H1 (cell line): ENCODE data around the gene NFASC. TPM values are rescaled to one million over a fixed set of nuclear protein-coding genes. Genes with fewer than 3 reads are reported as not detected.

Experiments
- CTCF ChIA-PET: fragments of 300-600 bp; sonication (Branson Sonifier 250); formaldehyde crosslinking; loops from one replicate; lab custom pipeline; 2021; ENCODE audit not compliant: partially characterized antibody; lab: Charles Lee
- POLR2A ChIA-PET: fragments of 300-600 bp; sonication (Branson Sonifier 250); formaldehyde crosslinking; loops from one replicate; lab custom pipeline; 2021; ENCODE audit warnings: inconsistent platforms; ENCODE audit not compliant: partially characterized antibody; lab: Charles Lee
- DNase-seq, 2 experiments: peaks; one replicate each; pipeline versions ENCODE4 v3.0.0 to v3.0.0-alpha.2; 2010 to 2022; ENCODE audit warnings: low spot score in 2 of 2, low read depth in 1 of 2, mixed read lengths in 1 of 2
- FAIRE-seq: peaks from 2 replicates; lab custom pipeline; 2011; peaks lifted over from hg19 to GRCh38; lab: Jason Lieb, UNC
- H2AFZ ChIP-seq: 2 replicates; pipeline ENCODE4 v1.8.1; 2012; ENCODE audit warnings: low read length, inconsistent platforms
- H2AK5ac ChIP-seq: 2 replicates; pipeline ENCODE4 v1.6.1; 2013; ENCODE audit warnings: low read depth, low read length
- H2BK120ac ChIP-seq: replicated peaks from 2 replicates; pipeline ENCODE3; 2013; ENCODE audit warnings: low read depth, low read length, inconsistent platforms
- H2BK12ac ChIP-seq: 2 replicates; pipeline ENCODE4 v1.6.1; 2013; ENCODE audit warnings: low read depth, low read length
- H2BK15ac ChIP-seq: 2 replicates; pipeline ENCODE4 v1.6.1; 2013; ENCODE audit warnings: low read length
- H2BK20ac ChIP-seq: 2 replicates; pipeline ENCODE4 v1.6.1; 2013; ENCODE audit warnings: low read length
- H2BK5ac ChIP-seq: 2 replicates; pipeline ENCODE4 v1.6.1; 2013; ENCODE audit warnings: low read depth, low read length
- H3K14ac ChIP-seq: 2 replicates; pipeline ENCODE4 v1.6.1; 2013; ENCODE audit warnings: inconsistent platforms; ENCODE audit not compliant: insufficient read length
- H3K18ac ChIP-seq: 2 replicates; pipeline ENCODE4 v1.6.1; 2013; ENCODE audit warnings: low read length; ENCODE audit errors: extremely low read depth
- H3K23ac ChIP-seq: 2 replicates; pipeline ENCODE4 v1.6.1; 2013; ENCODE audit warnings: inconsistent platforms; ENCODE audit not compliant: insufficient read length
- H3K23me2 ChIP-seq: 2 replicates; pipeline ENCODE4 v1.6.1; 2013; ENCODE audit warnings: low read depth, low read length
- H3K27ac ChIP-seq: 2 replicates; pipeline ENCODE4 v1.6.1; 2011; ENCODE audit warnings: low read depth, low read length, inconsistent platforms
- H3K27me3 ChIP-seq, 4 experiments: replicated peaks in 1 of 4; 1 replicate in 1 of 4; 2 replicates in 3 of 4; pipeline versions ENCODE4 v1.6.1 to v1.8.1; 2011 to 2013; ENCODE audit warnings: low read length in 3 of 4, mild to moderate bottlenecking in 3 of 4, inconsistent platforms in 2 of 4, mixed read lengths in 2 of 4, moderate library complexity in 1 of 4; ENCODE audit not compliant: control insufficient read depth in 3 of 4, insufficient read depth in 3 of 4; ENCODE audit errors: extremely low read depth in 1 of 4
- H3K36me3 ChIP-seq, 4 experiments: 2 replicates each; pipeline versions ENCODE4 v1.6.1 to v1.8.1; 2011 to 2013; ENCODE audit warnings: mild to moderate bottlenecking in 4 of 4, low read length in 3 of 4, moderate library complexity in 2 of 4, control low read depth in 1 of 4, inconsistent platforms in 1 of 4; ENCODE audit not compliant: insufficient read depth in 4 of 4, control insufficient read depth in 2 of 4
- H3K4ac ChIP-seq: replicated peaks from 2 replicates; pipeline ENCODE3; 2013; ENCODE audit warnings: low read length, low read depth, mixed read lengths, inconsistent platforms; ENCODE audit not compliant: insufficient read length
- H3K4me1 ChIP-seq, 4 experiments: replicated peaks in 1 of 4; 1 replicate in 1 of 4; 2 replicates in 3 of 4; pipeline versions ENCODE4 v1.6.1 to v1.8.1; 2011 to 2013; ENCODE audit warnings: low read length in 3 of 4, inconsistent platforms in 2 of 4, mixed read lengths in 1 of 4; ENCODE audit not compliant: insufficient read depth in 4 of 4, control insufficient read depth in 3 of 4
- H3K4me2 ChIP-seq, 2 experiments: 2 replicates each; pipeline versions ENCODE4 v1.6.1 to v1.8.1; 2011 to 2013; ENCODE audit warnings: low read depth in 2 of 2, low read length in 2 of 2, control low read depth in 1 of 2, inconsistent platforms in 1 of 2, mild to moderate bottlenecking in 1 of 2; ENCODE audit not compliant: insufficient read depth in 1 of 2
- H3K4me3 ChIP-seq, 4 experiments: fragments of 200-600, 300-600 bp in 1 of 4; sonication (generic), shearing (Covaris generic), sonication (Bioruptor Twin) in 1 of 4; 2 replicates each; pipeline versions ENCODE4 v1.5.1 to v1.8.1; 2011 to 2016; ENCODE audit warnings: low read length in 4 of 4, low read depth in 3 of 4, control low read depth in 2 of 4, inconsistent platforms in 2 of 4, mild to moderate bottlenecking in 2 of 4, mixed read lengths in 1 of 4, moderate library complexity in 1 of 4; ENCODE audit not compliant: insufficient read depth in 2 of 4; ENCODE audit errors: extremely low read depth in 1 of 4
- H3K56ac ChIP-seq: replicated peaks from 2 replicates; pipeline ENCODE3; 2013; ENCODE audit warnings: low read depth, mild to moderate bottlenecking, mixed read lengths, low read length, inconsistent platforms; ENCODE audit not compliant: insufficient read length
- H3K79me1 ChIP-seq: 2 replicates; pipeline ENCODE4 v1.6.1; 2013; ENCODE audit warnings: low read depth, low read length, control low read depth
- H3K79me2 ChIP-seq, 2 experiments: 2 replicates each; pipeline versions ENCODE4 v1.6.1 to v1.8.1; 2012 to 2013; ENCODE audit warnings: low read length in 2 of 2, mild to moderate bottlenecking in 2 of 2, inconsistent platforms in 1 of 2; ENCODE audit not compliant: insufficient read depth in 2 of 2, control insufficient read depth in 1 of 2
- H3K9ac ChIP-seq, 4 experiments: replicated peaks in 1 of 4; 1 replicate in 1 of 4; 2 replicates in 3 of 4; pipeline versions ENCODE4 v1.6.1 to v1.8.1; 2011 to 2013; ENCODE audit warnings: low read depth in 3 of 4, low read length in 3 of 4, control low read depth in 2 of 4, mild to moderate bottlenecking in 2 of 4, moderate library complexity in 2 of 4, inconsistent platforms in 1 of 4; ENCODE audit errors: extremely low read depth in 1 of 4
- H3K9me3 ChIP-seq, 2 experiments: 2 replicates each; pipeline versions ENCODE4 v1.6.1 to v1.8.1; 2012 to 2013; ENCODE audit warnings: mild to moderate bottlenecking in 2 of 2, moderate library complexity in 2 of 2, control low read depth in 1 of 2, inconsistent platforms in 1 of 2, low read depth in 1 of 2, low read length in 1 of 2, mixed read lengths in 1 of 2; ENCODE audit not compliant: insufficient read depth in 2 of 2
- H4K20me1 ChIP-seq, 2 experiments: replicated peaks in 1 of 2; 2 replicates each; pipeline versions ENCODE3 to v1.8.1; 2011 to 2013; ENCODE audit warnings: inconsistent platforms in 2 of 2, low read length in 2 of 2, mild to moderate bottlenecking in 1 of 2; ENCODE audit not compliant: insufficient read depth in 2 of 2, control insufficient read depth in 1 of 2
- H4K5ac ChIP-seq: 2 replicates; pipeline ENCODE4 v1.6.1; 2013; ENCODE audit warnings: low read length, low read depth, mixed read lengths, inconsistent platforms; ENCODE audit not compliant: insufficient read length
- H4K8ac ChIP-seq: 2 replicates; pipeline ENCODE4 v1.8.0; 2013; ENCODE audit warnings: mild to moderate bottlenecking, moderate library complexity, low read length, inconsistent platforms; ENCODE audit not compliant: insufficient read depth; ENCODE audit errors: extremely low read depth
- H4K91ac ChIP-seq: replicated peaks from 2 replicates; pipeline ENCODE3; 2013; ENCODE audit warnings: low read length, mixed read lengths, inconsistent platforms; ENCODE audit not compliant: insufficient read length
- BRCA1 ChIP-seq: IDR thresholded peaks from 2 replicates; pipeline ENCODE4 v1.6.1; 2012; ENCODE audit warnings: low read depth, low read length, improper control_type of control experiment
- CBX8 ChIP-seq: fragments of 300-800, 300-1000 bp; sonication (generic); IDR thresholded peaks from 2 replicates; pipeline ENCODE4 v1.7.1; 2016; ENCODE audit warnings: low read depth, low read length, borderline replicate concordance
- HDAC6 ChIP-seq: IDR thresholded peaks from one replicate; pipeline ENCODE4 v1.7.1; 2012; ENCODE audit warnings: low read depth, mild to moderate bottlenecking, inconsistent platforms, low read length, moderate library complexity
- KDM1A ChIP-seq: fragments of 200-600, 300-600 bp; sonication (generic); IDR thresholded peaks from 2 replicates; pipeline ENCODE4 v1.7.1; 2016; ENCODE audit warnings: mild to moderate bottlenecking, low read length, borderline replicate concordance
- NRF1 ChIP-seq: IDR thresholded peaks from 2 replicates; pipeline ENCODE4 v1.6.1; 2011; ENCODE audit warnings: mild to moderate bottlenecking, low read depth, low read length, improper control_type of control experiment
- RAD21 ChIP-seq, 2 experiments: IDR thresholded peaks in 1 of 2; conservative IDR thresholded peaks in 1 of 2; 2 replicates each; pipeline ENCODE4 v1.6.1; 2011; ENCODE audit warnings: low read depth in 2 of 2, low read length in 2 of 2, improper control_type of control experiment in 1 of 2, inconsistent platforms in 1 of 2, mild to moderate bottlenecking in 1 of 2, moderate library complexity in 1 of 2
- SIX5 ChIP-seq: IDR thresholded peaks from 2 replicates; pipeline ENCODE4 v1.6.1; 2011; ENCODE audit warnings: mild to moderate bottlenecking, low read depth, low read length
- SP1 ChIP-seq: IDR thresholded peaks from 2 replicates; pipeline ENCODE4 v1.6.1; 2011; ENCODE audit warnings: low read depth, low read length
- SUZ12 ChIP-seq: fragments of 200-600 bp; sonication (generic); IDR thresholded peaks from 2 replicates; pipeline ENCODE4 v1.6.1; 2012; ENCODE audit warnings: mild to moderate bottlenecking, inconsistent platforms, low read length, moderate library complexity, mixed read lengths
- TAF1 ChIP-seq: IDR thresholded peaks from 2 replicates; pipeline ENCODE4 v1.6.1; 2011; ENCODE audit warnings: mild to moderate bottlenecking, low read depth, low read length
- TEAD4 ChIP-seq: IDR thresholded peaks from 2 replicates; pipeline ENCODE4 v1.6.1; 2012; ENCODE audit warnings: low read depth, low read length, inconsistent platforms, mixed read lengths
- WGBS, 2 experiments: shearing (Covaris generic) in 1 of 2; methylation state at CpG; one replicate each; pipeline versions ENCODE4 v1.1.6 to v1.1.7; 2013 to 2015; ENCODE audit warnings: low lambda C conversion rate in 2 of 2, mixed read lengths in 2 of 2, inconsistent platforms in 1 of 2, low coverage in 1 of 2, missing lambda C conversion rate in 1 of 2; ENCODE audit not compliant: insufficient replicate concordance in 2 of 2, insufficient coverage in 1 of 2, insufficient read length in 1 of 2; ENCODE audit errors: extremely low coverage in 1 of 2, missing lambda C conversion rate in 1 of 2; 5-methylcytosine and 5-hydroxymethylcytosine counted together
- polyA plus RNA-seq, 7 experiments: library from polyadenylated mRNA; depleted of rRNA in 3 of 7; stranded (reverse) in 5 of 7; unstranded in 2 of 7; fragments of >200 nt in 5 of 7; fragments of 200-250 nt in 2 of 7; gene quantifications; 1 replicate in 5 of 7; 2 replicates in 1 of 7; 4 replicates in 1 of 7; pipeline versions ENCODE4 v1.2.1 to v1.2.3, GENCODE V29; 2011 to 2013; ENCODE audit warnings: missing spikeins in 2 of 7, mixed read lengths in 2 of 7
- total RNA-seq: library from RNA; stranded (reverse); fragmentation: NEBNext Ultra II Directional; extraction: Animal tissue kit (Norgen Biotek cat#: 25700); gene quantifications from 2 replicates; pipeline ENCODE4 v1.2.1, GENCODE V29; 2021
- TF ChIP-seq, protein P1 (sequence below), 3 experiments: IDR thresholded peaks; 1 replicate in 2 of 3; 2 replicates in 1 of 3; pipeline versions ENCODE4 v1.5.1 to v1.6.1; 2011; ENCODE audit warnings: low read length in 3 of 3, mild to moderate bottlenecking in 3 of 3, inconsistent platforms in 2 of 3, low read depth in 1 of 3, moderate library complexity in 1 of 3; ENCODE audit not compliant: insufficient read depth in 1 of 3; ENCODE audit errors: control extremely low read depth in 1 of 3

The NFASC gene
- total and polyA plus RNA-seq, 2 of the 8 experiments (the other 6 are each of a cell fraction or from before 2014, with no cell fraction given): 5.0 to 15.2 TPM

DNA sequence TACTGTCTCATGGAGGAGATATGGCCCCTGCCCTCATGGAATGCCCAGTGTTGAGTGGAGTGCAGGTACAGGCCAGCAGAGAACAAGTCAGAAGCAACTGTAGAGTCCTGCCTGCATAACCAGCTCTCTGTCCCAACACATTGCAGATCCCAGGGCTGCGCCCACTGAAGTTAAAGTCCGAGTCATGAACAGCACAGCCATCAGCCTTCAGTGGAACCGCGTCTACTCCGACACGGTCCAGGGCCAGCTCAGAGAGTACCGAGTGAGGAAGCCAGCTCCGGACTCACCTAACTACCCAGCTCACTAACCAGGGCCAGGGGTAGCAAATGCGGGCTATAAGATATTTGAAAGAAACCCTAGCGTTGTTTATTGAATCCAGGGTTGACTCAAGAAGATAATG, 113.2 kb downstream of the NFASC start:
- Histone ChIP-seq H3K14ac (no peak overlapping the region), H3K27me3 (no peaks in the 10 kb centered on the region), H3K79me1 (no peaks in the 10 kb centered on the region; the same call in 1 of the 2 replicates), H2BK20ac (no peak overlapping the region), H4K20me1 (no peaks in the 10 kb centered on the region), H4K8ac (no peak overlapping the region), H3K79me2 (no peaks in the 10 kb centered on the region), H3K4ac (no peak overlapping the region), H3K36me3 (no peaks in the 10 kb centered on the region), H2AFZ (no peak overlapping the region), H2BK12ac (no peak overlapping the region), H4K91ac (no peak overlapping the region), H2AK5ac (no peak overlapping the region), H2BK5ac (no peak overlapping the region), H3K9me3 (no peaks in the 10 kb centered on the region), H2BK15ac (no peak overlapping the region), H3K9ac (no peak overlapping the region), H3K56ac (no peak overlapping the region), H3K4me3 (no peak overlapping the region), H4K5ac (no peak overlapping the region), H3K4me2 (no peak overlapping the region), H3K18ac (no peak overlapping the region), H3K23me2 (no peaks in the 10 kb centered on the region), H2BK120ac (no peak overlapping the region), H3K23ac (no peak overlapping the region), H3K27ac (no peak overlapping the region), H3K4me1 (no peaks in the 10 kb centered on the region)
- 89% methylated on average over 10 of the region's 10 CpGs; no CpG with 5 or more reads in 1 of the 2 experiments for WGBS, 2 experiments
- FAIRE-seq: no peak
- POLR2A ChIA-PET: interaction anchor here (0.7 kb wide), 1 partner anchor 278 kb away, joined by 3 read pairs; no protein-coding TSS in a partner anchor
- no peak for DNase-seq
- CTCF ChIA-PET: interaction anchor here (1.0 to 33.8 kb wide), 6 partner anchors 13 to 162 kb away, joined by 3 to 1336 read pairs (median 6); partner anchors contain the start of gene TMEM81
- TF ChIP-seq RAD21 (IDR thresholded peaks at IDR 0.05 in 1 of 2, conservative IDR thresholded peaks at IDR 0.05 in 1 of 2; ENCODE audit: low read depth in 2 of 2, low read length in 2 of 2) (no peak), KDM1A (no peak), HDAC6 (no peak), SP1 (no peak), BRCA1 (no peak), SIX5 (no peak), SUZ12 (no peak), TAF1 (no peak), CBX8 (no peak), NRF1 (no peak), TEAD4 (no peak)
- TF ChIP-seq, protein P1, sequence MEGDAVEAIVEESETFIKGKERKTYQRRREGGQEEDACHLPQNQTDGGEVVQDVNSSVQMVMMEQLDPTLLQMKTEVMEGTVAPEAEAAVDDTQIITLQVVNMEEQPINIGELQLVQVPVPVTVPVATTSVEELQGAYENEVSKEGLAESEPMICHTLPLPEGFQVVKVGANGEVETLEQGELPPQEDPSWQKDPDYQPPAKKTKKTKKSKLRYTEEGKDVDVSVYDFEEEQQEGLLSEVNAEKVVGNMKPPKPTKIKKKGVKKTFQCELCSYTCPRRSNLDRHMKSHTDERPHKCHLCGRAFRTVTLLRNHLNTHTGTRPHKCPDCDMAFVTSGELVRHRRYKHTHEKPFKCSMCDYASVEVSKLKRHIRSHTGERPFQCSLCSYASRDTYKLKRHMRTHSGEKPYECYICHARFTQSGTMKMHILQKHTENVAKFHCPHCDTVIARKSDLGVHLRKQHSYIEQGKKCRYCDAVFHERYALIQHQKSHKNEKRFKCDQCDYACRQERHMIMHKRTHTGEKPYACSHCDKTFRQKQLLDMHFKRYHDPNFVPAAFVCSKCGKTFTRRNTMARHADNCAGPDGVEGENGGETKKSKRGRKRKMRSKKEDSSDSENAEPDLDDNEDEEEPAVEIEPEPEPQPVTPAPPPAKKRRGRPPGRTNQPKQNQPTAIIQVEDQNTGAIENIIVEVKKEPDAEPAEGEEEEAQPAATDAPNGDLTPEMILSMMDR (IDR thresholded peaks at IDR 0.05; ENCODE audit: control extremely low read depth in 1 of 3, insufficient read depth in 1 of 3, low read depth in 1 of 3, low read length in 3 of 3): no peak
